Effector memory CD8-positive, alpha-beta T cell (primary cell): ENCODE data around the gene HAND1.

ENCODE experiments used
- ATAC-seq: fragments of 150-1000 bp; cut with Tn5 transposase; replicated peaks from 2 replicates; pipeline ENCODE4 v1.10.0; 2021; ENCODE audit warnings: mild to moderate bottlenecking, moderate library complexity
- DNase-seq, 3 experiments: peaks; one replicate each; pipeline ENCODE4 v3.0.0; 2021
- H3K27ac Mint-ChIP-seq, 2 donors: one replicate each; pipeline ENCODE4 v1.8.0; 2022; ENCODE audit warnings: mild to moderate bottlenecking in 2 of 2, mixed read lengths in 2 of 2, moderate library complexity in 2 of 2
- H3K27me3 Mint-ChIP-seq, 2 donors: one replicate each; pipeline ENCODE4 v1.8.0; 2022; ENCODE audit warnings: mixed read lengths in 2 of 2
- H3K36me3 Mint-ChIP-seq: one replicate; pipeline ENCODE4 v1.8.0; 2022; ENCODE audit warnings: mild to moderate bottlenecking, moderate library complexity, mixed read lengths; ENCODE audit not compliant: insufficient read depth
- H3K4me1 Mint-ChIP-seq, 2 donors: one replicate each; pipeline ENCODE4 v1.8.0; 2022; ENCODE audit warnings: low read depth in 2 of 2, mixed read lengths in 2 of 2
- H3K4me3 Mint-ChIP-seq, 2 donors: one replicate each; pipeline ENCODE4 v1.8.0; 2022; ENCODE audit warnings: mild to moderate bottlenecking in 2 of 2, mixed read lengths in 2 of 2, moderate library complexity in 2 of 2
- H3K9me3 Mint-ChIP-seq, 2 donors: one replicate each; pipeline ENCODE4 v1.8.0; 2022; ENCODE audit warnings: mixed read lengths in 2 of 2

Gene HAND1

DNA sequence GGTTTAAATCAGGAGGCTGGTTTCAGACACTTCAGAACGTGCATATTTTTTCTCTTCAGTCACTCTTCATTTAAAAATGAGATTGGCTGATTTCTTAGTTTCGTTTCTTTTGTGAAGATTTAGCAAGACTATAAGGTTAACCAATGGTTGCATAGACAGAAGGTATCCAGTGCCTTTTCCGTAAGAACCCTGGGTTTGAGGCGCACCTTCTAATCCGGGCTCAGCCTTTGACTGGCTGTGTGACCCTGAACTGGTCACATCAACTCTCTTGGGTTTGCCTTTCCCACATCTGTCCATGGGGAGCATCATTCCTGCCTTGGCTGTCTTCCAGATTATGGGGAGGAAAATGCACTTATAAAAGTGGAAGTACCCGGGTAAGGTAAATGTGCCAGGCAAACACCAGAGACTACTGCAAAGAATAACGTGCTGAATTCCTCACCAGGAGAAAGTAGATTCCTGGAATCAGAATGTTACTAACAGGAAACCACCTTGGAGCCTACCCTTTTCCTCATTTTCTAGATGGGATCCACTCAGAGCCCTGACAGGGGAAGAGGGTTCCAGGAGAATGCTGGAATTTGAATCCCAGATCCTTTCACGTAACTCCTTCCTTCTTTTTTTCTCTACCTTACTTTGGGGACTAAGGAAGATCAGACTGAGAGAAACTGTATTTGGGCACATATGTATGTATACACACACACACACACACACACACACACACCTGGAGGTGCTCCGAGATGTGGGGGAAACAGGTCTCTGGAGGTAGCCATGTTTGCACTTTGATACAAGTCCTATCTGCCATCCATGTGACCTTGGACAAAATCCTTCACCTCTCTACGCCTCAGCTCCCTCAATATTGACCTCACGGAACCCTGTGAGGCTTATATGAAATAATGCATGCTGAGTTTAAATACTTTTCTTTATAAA lies 6.8 kb downstream of the HAND1 start:
- ATAC-seq (no peak), DNase-seq (no peak)
- Mint-ChIP-seq H3K4me3 (no peak overlapping the region), H3K36me3 (peaks cover 5% of the 10 kb centered on the region), H3K4me1 (peaks cover 29 to 34% of the 10 kb centered on the region in 2 donors), H3K27me3 (peaks cover 74 to 91% of the 10 kb centered on the region in 2 donors), H3K27ac (no peak overlapping the region), H3K9me3 (no peaks in the 10 kb centered on the region)

DNA sequence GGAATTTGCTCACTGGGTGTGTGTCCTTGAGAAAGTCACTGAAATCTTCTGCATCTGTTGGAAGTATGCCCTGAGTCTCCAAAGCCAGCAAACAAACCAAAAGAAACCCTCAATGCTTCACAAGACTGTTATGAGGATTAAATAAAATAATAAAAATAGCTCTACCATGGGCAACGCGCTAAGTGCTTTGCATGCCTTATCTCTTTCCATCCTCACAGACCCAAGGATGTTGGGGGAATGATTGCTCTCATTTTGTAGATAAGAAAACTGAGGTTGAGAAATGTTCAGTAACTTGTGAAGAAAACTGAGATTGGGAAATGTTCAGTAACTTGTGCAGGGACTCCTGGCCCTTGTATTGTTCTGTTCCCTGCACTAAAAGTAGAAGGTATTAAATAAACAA lies 7.9 kb downstream of the HAND1 start:
- H3K36me3 Mint-ChIP-seq, result peaks cover 2% of the 10 kb centered on the region
- no peak for DNase-seq
- H3K4me1 Mint-ChIP-seq, result peaks cover 22 to 25% of the 10 kb centered on the region in 2 donors
- peaks cover 64 to 80% of the 10 kb centered on the region in 2 donors for H3K27me3 Mint-ChIP-seq
- no peak overlapping the region for H3K4me3 Mint-ChIP-seq
- ATAC-seq, result no peak
- no peaks in the 10 kb centered on the region for H3K9me3 Mint-ChIP-seq
- no peak overlapping the region for H3K27ac Mint-ChIP-seq

DNA sequence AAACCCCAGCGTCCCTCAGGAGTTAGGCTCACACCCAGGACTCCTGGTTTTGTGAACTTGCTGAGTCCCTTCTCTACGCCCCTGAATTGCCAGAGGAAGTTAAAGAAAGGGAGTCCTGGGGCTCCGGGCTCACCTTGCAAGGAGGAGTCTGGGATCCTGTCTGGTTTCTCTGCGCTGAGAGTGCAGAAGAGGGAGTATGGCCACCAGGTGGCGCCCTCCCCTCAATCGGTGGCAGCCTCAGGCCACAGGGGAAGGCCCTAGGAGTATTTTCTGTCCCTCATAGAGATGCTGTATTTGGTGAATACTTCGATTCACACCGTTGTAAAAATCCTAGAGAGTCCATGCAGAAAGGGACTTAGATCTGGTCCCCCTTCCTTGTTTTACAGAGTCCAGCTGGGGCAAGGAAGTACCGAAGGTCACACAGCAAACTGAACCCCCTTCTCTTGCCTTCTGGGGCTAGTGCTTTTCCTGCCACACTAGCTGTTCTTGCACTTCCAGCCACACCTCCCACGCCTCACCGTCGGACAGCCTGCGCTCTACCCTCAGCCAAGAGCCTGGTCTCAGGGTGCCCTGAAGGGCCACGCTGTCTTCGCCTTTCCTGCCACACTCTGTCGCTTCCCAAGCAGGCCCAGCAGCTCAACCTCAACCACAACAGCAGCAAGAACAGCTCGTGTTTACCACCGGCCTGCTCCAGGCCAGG lies 10.2 kb downstream of the HAND1 start:
- Mint-ChIP-seq H3K36me3 (peaks cover 2% of the 10 kb centered on the region), H3K4me1 (peaks cover 3 to 7% of the 10 kb centered on the region in 2 donors), H3K27ac (no peak overlapping the region), H3K27me3 (peaks cover 41 to 57% of the 10 kb centered on the region in 2 donors), H3K4me3 (no peak overlapping the region), H3K9me3 (no peaks in the 10 kb centered on the region)
- peak; percentile 65 to 73 (median 67) for DNase-seq
- peak; percentile 95 for ATAC-seq

DNA sequence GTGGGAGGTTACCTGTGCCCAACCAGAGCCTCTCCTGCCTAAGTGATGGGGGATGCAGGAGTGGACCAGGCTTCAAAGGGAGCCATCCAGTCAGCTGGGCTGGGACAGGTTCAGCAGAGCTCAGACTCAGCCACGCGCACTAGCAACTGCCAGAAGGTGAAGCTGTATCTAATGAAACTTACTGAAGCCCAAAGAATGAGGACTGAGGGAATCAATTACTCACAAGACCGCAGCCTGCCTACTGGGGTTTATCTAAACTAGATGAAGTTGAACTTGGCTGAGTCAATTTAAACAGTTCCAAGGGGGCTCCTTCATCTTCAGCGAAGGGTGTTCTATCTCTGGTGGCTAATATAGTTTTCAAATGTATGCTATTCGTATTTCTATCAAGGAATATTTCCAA lies 11.4 kb downstream of the HAND1 start:
- H3K4me3 Mint-ChIP-seq, result no peak overlapping the region
- no peaks in the 10 kb centered on the region for H3K9me3 Mint-ChIP-seq
- H3K4me1 Mint-ChIP-seq, result peaks cover 1 to 7% of the 10 kb centered on the region in 2 donors

DNA sequence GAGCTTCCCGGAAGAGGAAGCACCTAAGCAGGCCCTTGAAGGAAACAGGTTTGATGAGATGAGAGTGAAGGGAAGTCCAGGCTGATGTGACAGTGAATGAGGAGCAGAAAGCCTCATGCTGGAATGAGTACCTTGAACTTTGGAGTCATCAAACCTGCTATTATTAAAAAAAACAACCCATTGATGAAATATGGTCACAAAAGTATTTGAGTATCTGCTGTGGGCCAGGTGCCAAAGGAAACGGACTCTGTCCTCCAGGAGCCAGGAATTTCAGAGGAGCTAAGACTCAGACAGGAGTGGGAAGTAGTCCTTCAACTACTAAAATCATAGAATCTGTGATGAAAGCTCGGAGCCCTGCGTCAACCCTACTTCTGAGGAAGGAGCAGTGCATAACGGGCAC lies 11.9 kb downstream of the HAND1 start:
- H3K4me1 Mint-ChIP-seq, result peaks cover 1 to 7% of the 10 kb centered on the region in 2 donors
- no peak overlapping the region for H3K4me3 Mint-ChIP-seq
- no peak for DNase-seq
- peaks cover 28 to 42% of the 10 kb centered on the region in 2 donors for H3K27me3 Mint-ChIP-seq
- H3K36me3 Mint-ChIP-seq, result peaks cover 7% of the 10 kb centered on the region
- no peak for ATAC-seq
- H3K27ac Mint-ChIP-seq, result no peak overlapping the region
- H3K9me3 Mint-ChIP-seq, result no peaks in the 10 kb centered on the region

More for the DNA sequence above, 11.4 kb downstream of the HAND1 start:
- Mint-ChIP-seq H3K36me3 (peaks cover 7% of the 10 kb centered on the region), H3K27ac (no peak overlapping the region), H3K27me3 (peaks cover 33 to 47% of the 10 kb centered on the region in 2 donors)
- DNase-seq, result no peak
- no peak for ATAC-seq

DNA sequence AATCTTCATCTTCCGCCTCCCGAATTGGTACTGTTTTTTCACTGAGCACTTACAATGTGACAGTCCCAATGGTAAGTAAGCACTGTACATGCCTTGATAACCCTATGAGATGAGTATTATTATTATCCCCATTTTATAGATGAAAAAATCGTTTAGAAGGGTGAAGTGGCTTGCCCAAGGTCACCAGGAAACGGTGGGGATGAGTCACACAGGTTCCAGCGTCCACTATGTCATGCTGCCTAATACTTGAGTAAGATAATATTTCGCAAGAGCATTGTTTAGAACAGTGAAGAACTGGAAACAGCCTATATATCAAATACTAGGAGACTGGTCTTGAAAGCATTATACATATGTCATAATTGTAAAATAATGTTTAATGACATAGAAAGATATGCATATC lies 12.9 kb downstream of the HAND1 start:
- no peak overlapping the region for H3K27ac Mint-ChIP-seq
- no peak overlapping the region for H3K4me3 Mint-ChIP-seq
- no peak for DNase-seq
- peaks cover 18 to 32% of the 10 kb centered on the region in 2 donors for H3K27me3 Mint-ChIP-seq
- peaks cover 7% of the 10 kb centered on the region for H3K36me3 Mint-ChIP-seq
- no peak for ATAC-seq
- no peaks in the 10 kb centered on the region for H3K9me3 Mint-ChIP-seq
- peaks cover 0 to 1% of the 10 kb centered on the region in 2 donors for H3K4me1 Mint-ChIP-seq

DNA sequence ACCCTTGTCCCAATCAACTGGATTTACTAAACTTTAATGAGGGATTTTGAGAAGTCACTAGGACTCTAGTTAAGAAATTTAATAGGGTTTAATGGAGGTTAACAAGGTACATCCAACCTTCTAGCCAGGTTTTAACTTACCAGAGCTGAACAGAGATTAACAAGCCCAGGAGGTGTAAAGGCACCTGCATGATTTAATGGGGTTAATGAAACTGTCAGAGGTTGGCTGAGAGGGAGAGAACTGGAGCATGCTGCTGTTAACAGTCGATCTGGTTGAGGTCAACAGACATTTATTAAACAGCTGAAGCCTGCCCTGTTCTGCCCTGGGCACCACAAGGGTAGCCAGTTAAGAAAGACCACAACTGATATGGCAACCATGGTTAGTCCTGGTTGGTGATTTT lies 13.6 kb downstream of the HAND1 start:
- H3K4me3 Mint-ChIP-seq, result no peak overlapping the region
- H3K4me1 Mint-ChIP-seq, result peaks cover 0 to 1% of the 10 kb centered on the region in 2 donors
- H3K9me3 Mint-ChIP-seq, result no peaks in the 10 kb centered on the region
- no peak for ATAC-seq
- H3K27ac Mint-ChIP-seq, result no peak overlapping the region
- peaks cover 14 to 25% of the 10 kb centered on the region in 2 donors for H3K27me3 Mint-ChIP-seq
- DNase-seq, result no peak
- H3K36me3 Mint-ChIP-seq, result peaks cover 7% of the 10 kb centered on the region

DNA sequence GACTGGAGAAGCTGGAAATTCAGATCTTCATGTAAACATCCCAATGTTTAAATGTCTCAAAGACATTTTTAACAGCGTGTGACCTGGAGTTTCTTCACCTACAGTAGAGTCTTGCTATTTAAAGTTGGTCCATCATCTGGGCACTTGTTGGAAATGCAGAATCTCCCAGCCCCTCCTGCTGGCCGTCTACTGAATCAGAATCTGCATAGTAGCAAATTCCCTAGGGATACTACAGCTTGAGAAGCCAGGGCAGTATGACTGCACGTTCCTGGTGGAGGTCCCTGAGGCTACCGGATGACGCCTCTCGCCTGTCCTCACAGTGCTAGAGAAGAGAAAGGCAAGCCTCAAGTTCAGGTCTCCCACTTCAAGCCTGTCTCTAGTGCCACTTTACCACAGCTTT lies 16.5 kb downstream of the HAND1 start:
- Mint-ChIP-seq H3K36me3 (peaks cover 18% of the 10 kb centered on the region), H3K27ac (no peak overlapping the region), H3K4me1 (no peaks in the 10 kb centered on the region), H3K27me3 (no peaks in the 10 kb centered on the region), H3K4me3 (no peak overlapping the region), H3K9me3 (no peaks in the 10 kb centered on the region)
- DNase-seq (no peak), ATAC-seq (no peak)

DNA sequence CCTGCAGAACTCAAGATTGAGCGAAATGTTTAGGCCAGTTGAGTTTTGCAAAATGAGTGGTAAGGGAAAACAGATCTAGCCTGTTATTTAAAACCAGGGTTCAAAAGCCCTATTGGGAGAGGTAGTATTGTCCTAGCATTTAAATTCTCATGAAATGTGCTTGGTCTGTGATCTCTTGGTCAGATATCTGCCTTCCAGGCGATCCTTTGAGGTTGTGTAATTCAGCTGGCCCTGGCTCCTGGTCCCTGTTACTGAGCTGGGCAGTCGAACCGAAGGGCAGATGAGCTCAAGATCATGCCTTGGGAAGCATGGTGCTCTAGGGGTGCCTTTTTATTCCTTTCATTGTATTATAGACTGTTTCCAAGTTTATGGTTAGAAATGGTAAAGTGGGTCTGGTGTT lies 17.9 kb downstream of the HAND1 start:
- no peak for DNase-seq
- no peak for ATAC-seq
- no peaks in the 10 kb centered on the region for H3K4me1 Mint-ChIP-seq
- peaks cover 30% of the 10 kb centered on the region for H3K36me3 Mint-ChIP-seq
- no peaks in the 10 kb centered on the region for H3K9me3 Mint-ChIP-seq
- H3K27me3 Mint-ChIP-seq, result no peaks in the 10 kb centered on the region
- no peak overlapping the region for H3K27ac Mint-ChIP-seq
- H3K4me3 Mint-ChIP-seq, result no peak overlapping the region

DNA sequence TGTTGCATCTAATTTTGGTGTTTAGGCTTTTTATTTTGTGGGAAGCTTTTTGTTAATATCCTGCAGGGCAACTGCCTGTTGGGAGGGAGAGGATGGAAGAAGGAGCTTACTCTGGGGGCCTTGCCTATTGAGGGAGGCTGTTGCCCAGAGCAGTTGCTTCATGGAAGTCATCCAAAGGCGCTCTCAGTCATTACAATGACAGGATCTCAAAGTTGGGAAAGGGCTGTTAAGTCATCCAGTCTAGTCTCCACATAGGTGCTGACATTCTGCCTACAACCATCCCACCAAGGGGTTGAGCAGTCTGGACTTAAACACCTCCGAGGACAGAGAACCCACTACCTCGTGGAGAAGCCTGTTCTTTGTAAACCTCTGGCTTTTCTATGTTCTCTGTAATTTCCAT lies 19.0 kb downstream of the HAND1 start:
- no peaks in the 10 kb centered on the region for H3K9me3 Mint-ChIP-seq
- DNase-seq, result no peak
- no peaks in the 10 kb centered on the region for H3K4me1 Mint-ChIP-seq
- no peaks in the 10 kb centered on the region for H3K27me3 Mint-ChIP-seq
- ATAC-seq, result no peak
- H3K4me3 Mint-ChIP-seq, result no peak overlapping the region
- H3K36me3 Mint-ChIP-seq, result peaks cover 41% of the 10 kb centered on the region
- no peak overlapping the region for H3K27ac Mint-ChIP-seq

DNA sequence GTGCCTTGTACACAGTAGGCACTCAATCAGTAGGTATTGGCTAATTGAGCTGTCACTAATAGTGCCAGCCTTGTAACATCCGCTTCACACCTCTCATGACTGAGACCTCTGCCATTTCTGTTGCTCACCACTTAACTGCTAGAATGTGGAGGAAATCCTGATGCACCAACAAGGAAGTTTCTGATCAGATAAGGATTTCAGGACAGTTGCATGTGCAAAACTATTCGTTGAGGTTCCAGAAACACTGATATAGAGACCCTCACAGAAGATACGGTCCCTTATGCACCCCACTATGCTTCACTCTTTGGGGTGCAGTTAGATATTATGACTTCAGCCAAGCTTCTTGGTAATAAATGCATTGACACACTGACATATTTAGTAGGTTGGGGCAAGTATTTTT lies 21.5 kb downstream of the HAND1 start:
- H3K27ac Mint-ChIP-seq, result no peak overlapping the region
- peaks cover 54% of the 10 kb centered on the region for H3K36me3 Mint-ChIP-seq
- DNase-seq (no peak), ATAC-seq (no peak)
- H3K4me1 Mint-ChIP-seq, result peaks cover 1 to 3% of the 10 kb centered on the region in 2 donors
- no peaks in the 10 kb centered on the region for H3K9me3 Mint-ChIP-seq
- H3K27me3 Mint-ChIP-seq, result no peaks in the 10 kb centered on the region
- H3K4me3 Mint-ChIP-seq, result no peak overlapping the region

DNA sequence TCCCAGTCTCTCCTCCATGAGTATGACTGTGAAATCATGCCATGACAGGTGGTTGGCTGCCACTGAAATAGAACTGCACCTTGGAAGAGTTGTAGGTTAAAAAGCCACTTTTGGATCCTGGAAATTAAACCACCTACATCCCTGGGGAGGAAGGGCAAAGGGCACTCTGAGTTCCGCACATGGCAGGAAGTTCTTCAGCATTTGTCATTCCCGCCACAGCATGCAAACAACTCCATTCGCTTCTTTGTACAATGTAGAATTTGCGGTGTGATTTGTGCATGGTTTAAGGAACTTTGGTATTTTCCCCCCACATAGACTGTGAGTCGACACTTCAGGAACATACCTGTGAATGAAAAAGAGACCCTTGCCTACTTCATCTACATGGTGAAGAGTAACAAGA lies 22.4 kb downstream of the HAND1 start:
- no peak for DNase-seq
- Mint-ChIP-seq H3K4me3 (no peak overlapping the region), H3K27ac (no peak overlapping the region), H3K4me1 (peaks cover 2 to 7% of the 10 kb centered on the region in 2 donors), H3K9me3 (no peaks in the 10 kb centered on the region), H3K36me3 (peaks cover 54% of the 10 kb centered on the region), H3K27me3 (no peaks in the 10 kb centered on the region)
- ATAC-seq, result no peak

DNA sequence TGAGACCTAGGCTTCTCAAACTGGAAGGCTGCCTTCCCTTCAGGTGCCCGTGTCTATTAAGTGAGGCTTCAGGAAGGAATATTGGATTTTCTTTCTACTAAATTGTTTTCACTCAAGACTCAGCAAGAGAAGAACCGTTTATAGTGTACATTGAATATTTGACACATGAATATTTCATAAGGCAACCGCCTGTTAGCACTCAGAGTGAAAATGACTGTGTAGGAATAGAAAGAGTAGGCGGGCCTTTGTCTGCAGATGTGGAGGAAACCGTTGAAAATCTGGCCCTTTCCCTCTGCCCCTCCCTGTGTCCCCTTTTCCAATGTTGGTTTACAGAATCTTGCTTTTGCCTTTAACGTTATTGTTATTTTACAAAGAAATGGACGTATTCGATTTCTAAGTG lies 26.1 kb downstream of the HAND1 start:
- no peaks in the 10 kb centered on the region for H3K9me3 Mint-ChIP-seq
- peaks cover 47% of the 10 kb centered on the region for H3K36me3 Mint-ChIP-seq
- H3K4me1 Mint-ChIP-seq, result peaks cover 21 to 28% of the 10 kb centered on the region in 2 donors
- no peak for ATAC-seq
- no peaks in the 10 kb centered on the region for H3K27me3 Mint-ChIP-seq
- H3K27ac Mint-ChIP-seq, result no peak overlapping the region
- DNase-seq, result no peak
- no peak overlapping the region for H3K4me3 Mint-ChIP-seq

DNA sequence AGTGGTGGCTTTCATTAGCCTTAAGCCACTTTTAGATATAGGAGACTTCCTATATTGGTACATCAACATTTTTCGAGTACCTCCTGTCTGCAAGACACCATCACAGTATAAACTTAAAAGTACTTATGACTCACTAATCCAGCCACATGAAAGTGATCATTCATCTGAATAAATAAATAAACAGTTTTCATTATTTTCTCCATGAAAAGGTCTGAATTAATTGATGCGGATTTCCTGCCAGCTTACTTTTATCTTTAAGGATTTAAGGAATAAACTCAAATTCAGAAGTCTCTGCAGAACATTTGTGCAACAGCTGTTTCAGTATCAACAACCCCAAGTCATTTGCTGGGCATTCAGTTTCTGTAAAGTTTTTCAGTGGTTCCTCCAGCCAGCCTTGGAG lies 28.2 kb downstream of the HAND1 start:
- Mint-ChIP-seq H3K4me3 (peak overlapping the region in 1 of 2 donors; percentile 84), H3K4me1 (peaks cover 29 to 38% of the 10 kb centered on the region in 2 donors), H3K27ac (no peak overlapping the region), H3K27me3 (no peaks in the 10 kb centered on the region), H3K9me3 (no peaks in the 10 kb centered on the region), H3K36me3 (peaks cover 35% of the 10 kb centered on the region)
- DNase-seq (no peak), ATAC-seq (no peak)
